Measurements from ENCODE around the gene KIF12. TPM values are rescaled to one million over a fixed set of nuclear protein-coding genes. Genes with fewer than 3 reads are reported as not detected.
"Not testable (repeated sequence)": the region's sequence is repeated elsewhere in the genome, so short reads cannot be mapped to it uniquely, and the experiment has no call there.

Gene KIF12
- total and polyA plus RNA-seq, 4 donors = 0.59 to 9.0 (median 4.9) TPM

- H3K36me3 ChIP-seq (ENCODE audit: control insufficient read depth, insufficient read depth, low read length) = no peaks in the 10 kb centered on the region
- H3K27ac ChIP-seq (ENCODE audit: low read depth, low read length) = no peak overlapping the region
- no peak for DNase-seq (ENCODE audit: low read depth in 4 of 6, low spot score in 6 of 6)
- H3K27me3 ChIP-seq (ENCODE audit: control insufficient read depth, insufficient read depth, low read length) = no peaks in the 10 kb centered on the region
- H3K9me3 ChIP-seq (ENCODE audit: control insufficient read depth, insufficient read depth, low read length) = no peaks in the 10 kb centered on the region
- peaks cover 11% of the 10 kb centered on the region for H3K4me1 ChIP-seq (ENCODE audit: control insufficient read depth, insufficient read depth, low read length)
- no peak overlapping the region for H3K4me3 ChIP-seq (ENCODE audit: low read depth, low read length)
- WGBS (ENCODE audit: insufficient coverage) = 51% methylated on average over 5 of the region's 5 CpGs
Observed at GRCh38 chr9:114134827-114135396, 35.8 kb upstream of the KIF12 start.

GRCh38 chr9:114132550-114132918 lies 33.4 kb upstream of the KIF12 start:
- DNase-seq (ENCODE audit: low read depth in 4 of 6, low spot score in 6 of 6) = no peak
- Histone ChIP-seq H3K27me3 (ENCODE audit: control insufficient read depth, insufficient read depth, low read length) (no peaks in the 10 kb centered on the region), H3K36me3 (ENCODE audit: control insufficient read depth, insufficient read depth, low read length) (no peaks in the 10 kb centered on the region), H3K4me3 (ENCODE audit: low read depth, low read length) (no peak overlapping the region), H3K4me1 (ENCODE audit: control insufficient read depth, insufficient read depth, low read length) (peaks cover 5% of the 10 kb centered on the region), H3K9me3 (ENCODE audit: control insufficient read depth, insufficient read depth, low read length) (peaks cover 2% of the 10 kb centered on the region), H3K27ac (ENCODE audit: low read depth, low read length) (no peak overlapping the region)
- WGBS (ENCODE audit: insufficient coverage) = 95% methylated on average over 2 of the region's 7 CpGs

- H3K27ac ChIP-seq (ENCODE audit: low read depth, low read length) = no peak overlapping the region
- WGBS (ENCODE audit: insufficient coverage) = 91% methylated on average over 5 of the region's 10 CpGs
- H3K9me3 ChIP-seq (ENCODE audit: control insufficient read depth, insufficient read depth, low read length) = peaks cover 4% of the 10 kb centered on the region
- H3K4me1 ChIP-seq (ENCODE audit: control insufficient read depth, insufficient read depth, low read length) = peaks cover 5% of the 10 kb centered on the region
- H3K4me3 ChIP-seq (ENCODE audit: low read depth, low read length) = no peak overlapping the region
- no peaks in the 10 kb centered on the region for H3K36me3 ChIP-seq (ENCODE audit: control insufficient read depth, insufficient read depth, low read length)
- H3K27me3 ChIP-seq (ENCODE audit: control insufficient read depth, insufficient read depth, low read length) = peaks cover 2% of the 10 kb centered on the region
- no peak for DNase-seq (ENCODE audit: low read depth in 4 of 6, low spot score in 6 of 6)
Observed at GRCh38 chr9:114131808-114132549, 32.9 kb upstream of the KIF12 start.

GRCh38 chr9:114130624-114131277 lies 31.7 kb upstream of the KIF12 start:
- no peaks in the 10 kb centered on the region for H3K36me3 ChIP-seq (ENCODE audit: control insufficient read depth, insufficient read depth, low read length)
- WGBS (ENCODE audit: insufficient coverage) = 100% methylated on average over 1 of the region's 4 CpGs
- H3K9me3 ChIP-seq (ENCODE audit: control insufficient read depth, insufficient read depth, low read length) = peaks cover 4% of the 10 kb centered on the region
- no peak overlapping the region for H3K4me3 ChIP-seq (ENCODE audit: low read depth, low read length)
- DNase-seq (ENCODE audit: low read depth in 4 of 6, low spot score in 6 of 6) = no peak
- H3K27ac ChIP-seq (ENCODE audit: low read depth, low read length) = no peak overlapping the region
- peaks cover 5% of the 10 kb centered on the region for H3K4me1 ChIP-seq (ENCODE audit: control insufficient read depth, insufficient read depth, low read length)
- H3K27me3 ChIP-seq (ENCODE audit: control insufficient read depth, insufficient read depth, low read length) = peaks cover 2% of the 10 kb centered on the region

- no peaks in the 10 kb centered on the region for H3K36me3 ChIP-seq (ENCODE audit: control insufficient read depth, insufficient read depth, low read length)
- WGBS (ENCODE audit: insufficient coverage) = 81% methylated on average over 4 of the region's 7 CpGs
Observed at GRCh38 chr9:114130141-114130540, 31.0 kb upstream of the KIF12 start.

GRCh38 chr9:114128759-114129158 lies 29.7 kb upstream of the KIF12 start:
- not testable (repeated sequence) for H3K9me3 ChIP-seq (ENCODE audit: control insufficient read depth, insufficient read depth, low read length); H3K4me3 ChIP-seq (ENCODE audit: low read depth, low read length); H3K27me3 ChIP-seq (ENCODE audit: control insufficient read depth, insufficient read depth, low read length); H3K27ac ChIP-seq (ENCODE audit: low read depth, low read length); DNase-seq (ENCODE audit: low read depth in 4 of 6, low spot score in 6 of 6); H3K4me1 ChIP-seq (ENCODE audit: control insufficient read depth, insufficient read depth, low read length); H3K36me3 ChIP-seq (ENCODE audit: control insufficient read depth, insufficient read depth, low read length)
- 100% methylated on average over 2 of the region's 3 CpGs for WGBS (ENCODE audit: insufficient coverage)

More at GRCh38 chr9:114130141-114130540, 31.0 kb upstream of the KIF12 start:
- Histone ChIP-seq H3K4me3 (ENCODE audit: low read depth, low read length) (no peak overlapping the region), H3K4me1 (ENCODE audit: control insufficient read depth, insufficient read depth, low read length) (peaks cover 5% of the 10 kb centered on the region), H3K9me3 (ENCODE audit: control insufficient read depth, insufficient read depth, low read length) (peaks cover 4% of the 10 kb centered on the region), H3K27me3 (ENCODE audit: control insufficient read depth, insufficient read depth, low read length) (peaks cover 2% of the 10 kb centered on the region), H3K27ac (ENCODE audit: low read depth, low read length) (no peak overlapping the region)
- no peak for DNase-seq (ENCODE audit: low read depth in 4 of 6, low spot score in 6 of 6)

- DNase-seq (ENCODE audit: low read depth in 4 of 6, low spot score in 6 of 6) = no peak
- Histone ChIP-seq H3K27ac (ENCODE audit: low read depth, low read length) (no peak overlapping the region), H3K9me3 (ENCODE audit: control insufficient read depth, insufficient read depth, low read length) (peaks cover 4% of the 10 kb centered on the region), H3K4me1 (ENCODE audit: control insufficient read depth, insufficient read depth, low read length) (peaks cover 4% of the 10 kb centered on the region), H3K36me3 (ENCODE audit: control insufficient read depth, insufficient read depth, low read length) (no peaks in the 10 kb centered on the region), H3K4me3 (ENCODE audit: low read depth, low read length) (no peak overlapping the region), H3K27me3 (ENCODE audit: control insufficient read depth, insufficient read depth, low read length) (peaks cover 2% of the 10 kb centered on the region)
- 61% methylated on average over 13 of the region's 13 CpGs for WGBS (ENCODE audit: insufficient coverage)
Observed at GRCh38 chr9:114126247-114127060, 27.4 kb upstream of the KIF12 start.

- 94% methylated on average over 9 of the region's 10 CpGs for WGBS (ENCODE audit: insufficient coverage)
Observed at GRCh38 chr9:114125476-114126013, 26.5 kb upstream of the KIF12 start.

More at GRCh38 chr9:114125476-114126013, 26.5 kb upstream of the KIF12 start:
- no peaks in the 10 kb centered on the region for H3K36me3 ChIP-seq (ENCODE audit: control insufficient read depth, insufficient read depth, low read length)
- H3K27me3 ChIP-seq (ENCODE audit: control insufficient read depth, insufficient read depth, low read length) = peaks cover 2% of the 10 kb centered on the region
- DNase-seq (ENCODE audit: low read depth in 4 of 6, low spot score in 6 of 6) = no peak
- peaks cover 4% of the 10 kb centered on the region for H3K9me3 ChIP-seq (ENCODE audit: control insufficient read depth, insufficient read depth, low read length)
- H3K4me1 ChIP-seq (ENCODE audit: control insufficient read depth, insufficient read depth, low read length) = peaks cover 5% of the 10 kb centered on the region
- H3K27ac ChIP-seq (ENCODE audit: low read depth, low read length) = no peak overlapping the region
- no peak overlapping the region for H3K4me3 ChIP-seq (ENCODE audit: low read depth, low read length)
